HG03575 (cell line): ENCODE data around the gene ARHGAP27.
"Not testable (repeated sequence)": the region's sequence is repeated elsewhere in the genome, so short reads cannot be mapped to it uniquely, and the experiment has no call there.

Experiments used
- ATAC-seq: cut with Tn5 transposase; IDR thresholded peaks from one replicate; pipeline ENCODE4 v1.9.1; 2021; ENCODE audit not compliant: unreplicated experiment, insufficient number of reproducible peaks, low FRiP score; ENCODE audit errors: extremely low read depth

ARHGAP27 gene, protein sequence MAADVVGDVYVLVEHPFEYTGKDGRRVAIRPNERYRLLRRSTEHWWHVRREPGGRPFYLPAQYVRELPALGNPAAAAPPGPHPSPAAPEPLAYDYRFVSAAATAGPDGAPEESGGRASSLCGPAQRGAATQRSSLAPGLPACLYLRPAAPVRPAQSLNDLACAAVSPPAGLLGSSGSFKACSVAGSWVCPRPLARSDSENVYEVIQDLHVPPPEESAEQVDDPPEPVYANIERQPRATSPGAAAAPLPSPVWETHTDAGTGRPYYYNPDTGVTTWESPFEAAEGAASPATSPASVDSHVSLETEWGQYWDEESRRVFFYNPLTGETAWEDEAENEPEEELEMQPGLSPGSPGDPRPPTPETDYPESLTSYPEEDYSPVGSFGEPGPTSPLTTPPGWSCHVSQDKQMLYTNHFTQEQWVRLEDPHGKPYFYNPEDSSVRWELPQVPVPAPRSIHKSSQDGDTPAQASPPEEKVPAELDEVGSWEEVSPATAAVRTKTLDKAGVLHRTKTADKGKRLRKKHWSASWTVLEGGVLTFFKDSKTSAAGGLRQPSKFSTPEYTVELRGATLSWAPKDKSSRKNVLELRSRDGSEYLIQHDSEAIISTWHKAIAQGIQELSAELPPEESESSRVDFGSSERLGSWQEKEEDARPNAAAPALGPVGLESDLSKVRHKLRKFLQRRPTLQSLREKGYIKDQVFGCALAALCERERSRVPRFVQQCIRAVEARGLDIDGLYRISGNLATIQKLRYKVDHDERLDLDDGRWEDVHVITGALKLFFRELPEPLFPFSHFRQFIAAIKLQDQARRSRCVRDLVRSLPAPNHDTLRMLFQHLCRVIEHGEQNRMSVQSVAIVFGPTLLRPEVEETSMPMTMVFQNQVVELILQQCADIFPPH

DNA sequence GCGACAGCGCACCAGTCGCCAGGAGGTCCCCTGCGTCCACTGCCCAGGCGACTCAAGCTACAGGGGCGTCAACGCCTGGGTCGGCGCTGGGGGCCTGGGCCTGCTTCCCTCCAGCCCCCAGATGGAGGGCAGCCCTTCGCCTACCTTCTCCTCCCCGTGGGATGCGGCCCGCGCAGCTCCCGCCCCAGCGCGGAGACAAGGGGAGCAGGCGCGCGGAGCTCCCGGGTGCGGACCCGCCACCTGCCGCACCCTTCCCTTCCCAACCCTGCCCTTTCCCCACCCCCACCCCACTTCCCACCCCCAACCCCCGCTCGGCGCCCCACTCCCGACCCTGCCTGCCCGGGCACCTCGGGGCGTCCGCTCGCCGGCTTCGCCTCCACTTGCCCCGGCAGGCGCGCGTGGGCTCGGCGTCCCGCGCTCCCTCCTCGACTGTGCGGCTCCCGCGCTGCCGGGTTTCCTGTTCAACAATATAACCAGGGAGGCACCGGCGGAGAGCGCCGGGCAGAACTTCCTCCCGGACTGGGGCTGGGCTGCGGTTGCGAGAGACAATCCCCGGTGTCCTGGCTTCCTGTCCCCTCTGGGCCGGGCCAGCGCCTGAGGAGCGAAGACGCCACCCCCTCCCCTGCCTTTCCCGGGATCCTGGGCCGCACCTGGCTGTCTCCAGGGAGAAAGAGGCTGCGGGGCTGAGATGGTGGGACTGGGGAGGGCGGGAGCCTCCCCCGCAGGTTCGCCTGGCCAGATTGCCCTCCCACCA lies at the start of gene ARHGAP27:
Gene ARHGAP27 (minus strand): TSS at position 466 of the 754 bp plus-strand sequence. CDS start 2,591 bp downstream, outside the sequence.
- no peak for ATAC-seq

DNA sequence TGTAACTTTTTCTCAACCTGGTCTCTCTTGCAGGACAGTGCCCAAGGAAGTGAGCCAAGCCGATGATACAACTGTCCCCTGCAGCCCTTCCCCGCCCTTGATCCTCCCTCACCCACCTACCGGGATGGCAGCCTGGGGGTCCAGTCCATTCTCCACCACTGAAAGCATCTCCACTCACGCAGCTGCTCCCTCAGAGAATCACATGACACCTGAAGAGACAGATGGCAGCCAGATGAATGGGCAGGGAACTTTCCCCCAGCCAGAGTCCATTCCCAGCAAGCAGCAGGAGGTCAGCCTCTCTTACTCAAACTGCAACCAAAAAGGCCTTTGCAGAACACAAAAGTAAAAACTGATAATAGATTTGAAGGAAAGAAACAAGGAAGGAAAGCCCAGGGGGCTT lies 49.6 kb upstream of the ARHGAP27 start:
- not testable (repeated sequence) for ATAC-seq

DNA sequence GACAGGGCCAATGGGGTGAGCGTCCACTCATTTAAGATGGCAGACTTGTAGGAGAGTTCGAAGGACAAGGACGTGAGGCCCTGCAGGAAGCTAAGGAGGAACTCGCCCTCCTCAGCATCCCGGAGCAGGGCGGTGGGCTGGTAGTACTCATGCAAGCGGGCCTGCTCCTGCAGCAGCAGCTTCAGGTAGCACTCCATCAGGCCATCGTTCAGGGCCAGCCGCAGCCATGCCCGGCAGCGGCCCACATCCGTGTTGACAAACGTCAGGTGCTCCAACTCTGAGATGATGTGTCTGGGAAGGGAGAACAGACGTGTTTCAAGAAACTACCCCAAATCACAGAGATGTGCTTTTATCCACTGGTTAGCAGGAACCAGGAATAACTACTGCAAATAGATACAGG lies 42.8 kb upstream of the ARHGAP27 start:
- ATAC-seq = not testable (repeated sequence)

DNA sequence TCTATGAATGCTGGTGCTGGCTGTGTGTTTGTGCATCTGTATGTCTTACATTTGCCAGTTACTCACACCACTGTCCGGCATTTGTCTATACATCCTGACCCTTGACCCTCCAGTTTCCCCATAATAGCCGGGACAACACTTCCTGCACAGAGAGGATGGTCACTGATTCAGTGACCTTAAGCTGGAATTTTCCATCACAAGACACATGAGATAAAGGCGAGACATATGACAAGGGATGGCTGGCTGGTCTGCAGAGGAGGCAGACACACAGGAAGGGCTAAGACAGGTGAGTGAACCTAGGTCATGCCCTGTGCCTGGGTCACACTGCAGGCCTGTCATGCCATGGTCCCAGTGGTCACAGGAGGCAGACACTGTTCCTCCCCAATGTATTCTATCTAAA lies 39.6 kb upstream of the ARHGAP27 start:
- ATAC-seq = not testable (repeated sequence)

DNA sequence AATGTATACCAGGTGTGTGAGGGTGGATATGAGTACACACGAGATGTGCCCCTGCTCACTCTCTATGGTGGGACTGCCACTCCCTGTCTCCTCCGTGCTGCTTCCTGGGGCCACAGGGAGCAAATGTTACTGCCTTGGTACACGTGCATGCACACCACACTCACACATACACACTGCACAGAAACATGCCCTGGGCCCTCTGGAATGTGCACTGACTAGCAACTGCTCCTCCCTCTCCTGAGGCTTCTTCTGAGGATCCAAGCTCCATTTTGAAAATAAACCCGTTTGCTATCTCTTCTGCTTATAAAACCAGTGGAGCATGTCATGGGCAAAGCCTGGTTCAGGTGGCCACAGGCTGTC lies 36.5 kb upstream of the ARHGAP27 start:
- not testable (repeated sequence) for ATAC-seq

DNA sequence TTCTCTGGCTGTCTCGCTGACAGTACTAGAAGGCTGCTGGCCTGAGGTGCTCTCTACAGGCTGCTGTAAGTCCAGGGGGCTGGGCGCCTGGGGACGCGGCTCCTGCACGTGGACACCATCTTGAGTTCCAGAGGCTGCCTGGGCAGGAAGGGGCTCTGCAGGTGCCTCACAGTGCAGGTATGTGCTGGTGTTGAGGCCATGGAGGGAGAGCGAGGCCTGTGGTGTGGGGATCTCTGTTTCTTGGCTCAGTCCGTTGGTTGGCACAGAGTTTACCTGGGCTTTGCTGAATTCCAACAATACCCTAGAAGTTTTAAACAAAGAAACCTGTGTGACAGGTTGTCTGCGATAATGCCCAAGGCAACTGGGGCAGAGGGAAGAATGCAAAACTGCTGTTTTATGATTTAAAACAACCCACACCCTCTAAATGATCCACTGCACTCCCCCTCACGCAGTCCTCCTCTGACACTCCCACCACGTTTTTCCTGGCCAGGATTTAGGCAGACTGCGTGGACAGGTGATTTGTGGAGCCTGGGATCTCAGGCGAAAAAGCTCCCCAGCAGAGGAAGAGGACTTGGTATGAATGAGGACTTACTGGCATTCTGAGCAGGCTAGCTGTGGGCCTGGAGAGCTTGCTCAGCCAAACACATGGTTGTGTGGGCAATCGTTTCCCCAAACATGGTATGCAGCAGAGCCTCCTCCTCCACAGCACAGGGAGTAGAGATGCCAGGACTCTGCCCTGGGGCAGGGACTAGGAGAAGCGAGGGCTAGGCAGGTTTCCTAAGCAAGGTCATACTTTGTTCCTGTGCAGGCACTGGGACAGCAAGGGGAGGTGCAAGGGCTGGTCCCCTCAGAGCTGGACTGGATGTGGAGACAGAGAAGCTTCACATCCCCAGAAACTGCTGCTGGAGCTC lies 35.9 kb upstream of the ARHGAP27 start:
- not testable (repeated sequence) for ATAC-seq

DNA sequence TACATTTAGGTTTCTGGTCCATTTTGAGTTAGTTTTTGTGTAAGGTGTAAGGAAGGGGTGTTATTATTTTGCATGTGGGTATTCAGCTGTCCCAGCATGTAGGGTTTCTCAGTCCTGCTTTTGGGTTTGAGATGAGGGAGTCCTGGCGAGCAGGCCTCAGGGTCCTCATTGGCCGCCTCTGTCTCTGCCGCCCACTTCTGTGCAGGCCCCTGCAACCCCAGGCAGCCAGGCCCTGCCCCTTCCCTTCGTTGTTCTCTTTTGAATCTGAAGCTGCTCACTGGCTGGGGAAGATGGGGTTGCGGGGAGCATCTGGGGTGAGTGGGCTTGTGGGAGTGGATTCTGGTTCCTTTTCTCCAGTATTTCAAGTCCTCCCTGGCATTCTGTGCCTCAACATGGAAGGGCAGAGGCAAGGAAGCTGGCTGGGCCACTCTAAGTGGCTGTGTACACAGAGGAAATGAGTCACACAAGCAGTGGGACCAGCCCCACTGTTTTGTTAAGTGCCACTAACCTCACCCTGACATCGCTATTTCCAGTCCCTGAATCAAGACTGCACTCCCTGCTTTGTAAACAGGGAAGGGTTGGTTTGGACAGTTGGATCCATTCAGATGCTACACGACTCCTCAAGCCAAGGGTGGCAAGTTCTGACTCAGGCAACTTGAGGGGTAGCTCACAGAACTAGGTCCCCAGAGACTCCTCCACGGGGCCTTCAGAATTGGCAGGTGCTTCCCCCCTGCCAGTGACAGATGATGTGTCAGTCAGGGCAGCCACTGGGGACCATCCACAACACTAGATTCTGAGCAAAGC lies 29.1 kb upstream of the ARHGAP27 start:
- not testable (repeated sequence) for ATAC-seq

DNA sequence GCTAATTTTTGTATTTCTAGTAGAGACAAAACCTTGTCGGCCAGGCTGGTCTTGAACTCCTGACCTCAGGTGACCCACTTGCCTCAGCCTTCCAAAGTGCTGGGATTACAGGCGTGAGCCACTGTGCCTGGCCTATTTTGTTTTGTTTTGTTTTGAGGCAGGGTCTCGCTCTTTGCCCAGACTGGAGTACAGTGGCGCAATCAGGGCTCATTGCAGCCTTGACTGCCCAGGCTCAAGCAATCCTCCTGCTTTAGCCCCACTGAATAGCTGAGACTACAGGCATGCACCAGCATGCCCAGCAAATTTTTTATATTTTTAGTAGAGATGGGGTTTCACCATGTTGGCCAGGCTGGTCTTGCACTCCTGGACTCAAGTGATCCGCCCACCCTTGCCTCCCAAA lies 27.8 kb upstream of the ARHGAP27 start:
- not testable (repeated sequence) for ATAC-seq

DNA sequence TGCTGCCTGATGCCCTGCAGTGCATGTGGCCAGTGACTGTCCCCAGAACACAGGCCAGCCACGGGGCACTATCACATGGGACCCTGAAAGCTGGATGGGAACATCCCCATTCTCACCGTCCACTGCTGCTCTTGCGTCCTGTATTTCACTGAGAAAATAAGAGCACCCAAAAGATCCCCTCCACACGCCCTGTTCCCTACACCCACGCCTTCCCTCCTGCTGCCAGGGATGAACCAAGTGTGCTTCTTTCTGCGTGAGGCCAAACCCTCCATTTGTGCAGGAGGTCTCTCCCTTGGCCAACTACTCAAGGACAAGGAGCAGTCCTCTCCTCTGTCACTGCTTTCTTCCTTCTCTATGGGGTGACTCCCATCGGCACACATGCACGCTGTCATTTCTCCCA lies 21.7 kb upstream of the ARHGAP27 start:
- ATAC-seq = not testable (repeated sequence)

DNA sequence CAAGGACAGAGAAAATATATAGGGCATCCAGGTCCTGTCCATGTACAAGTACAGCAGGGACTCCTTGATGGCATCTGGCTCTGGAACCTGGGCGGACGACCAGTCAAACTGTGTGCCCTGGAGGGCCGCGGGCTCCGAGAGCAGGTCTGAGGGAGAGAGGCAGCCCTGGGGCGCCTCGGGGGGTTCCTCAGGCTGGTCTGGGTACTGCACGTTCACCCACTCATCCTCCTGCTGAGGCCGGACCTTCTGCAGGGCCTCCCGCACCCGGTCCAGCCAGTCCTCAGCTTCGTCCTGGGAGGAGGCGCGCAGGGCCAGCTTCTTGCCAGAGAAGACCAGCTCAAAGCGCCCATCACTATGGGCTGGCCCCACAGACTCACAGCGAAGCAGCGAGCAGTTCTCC lies 21.1 kb upstream of the ARHGAP27 start:
- not testable (repeated sequence) for ATAC-seq

DNA sequence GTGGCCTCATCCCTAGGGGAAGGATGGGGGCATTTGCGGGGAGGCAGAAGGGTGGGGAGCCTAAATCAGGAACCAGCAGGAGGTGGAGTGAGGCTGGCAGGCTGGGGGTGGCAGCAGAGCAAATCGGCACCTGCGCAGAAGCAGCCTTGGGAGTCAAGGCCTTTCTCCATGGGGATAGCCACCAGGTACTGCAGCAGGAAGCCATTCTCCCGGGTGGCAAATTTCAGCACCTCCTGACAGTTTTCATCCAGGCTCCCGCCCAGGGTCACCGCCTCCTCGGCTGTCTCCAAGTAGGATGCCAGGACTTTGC lies 20.5 kb upstream of the ARHGAP27 start:
- not testable (repeated sequence) for ATAC-seq

DNA sequence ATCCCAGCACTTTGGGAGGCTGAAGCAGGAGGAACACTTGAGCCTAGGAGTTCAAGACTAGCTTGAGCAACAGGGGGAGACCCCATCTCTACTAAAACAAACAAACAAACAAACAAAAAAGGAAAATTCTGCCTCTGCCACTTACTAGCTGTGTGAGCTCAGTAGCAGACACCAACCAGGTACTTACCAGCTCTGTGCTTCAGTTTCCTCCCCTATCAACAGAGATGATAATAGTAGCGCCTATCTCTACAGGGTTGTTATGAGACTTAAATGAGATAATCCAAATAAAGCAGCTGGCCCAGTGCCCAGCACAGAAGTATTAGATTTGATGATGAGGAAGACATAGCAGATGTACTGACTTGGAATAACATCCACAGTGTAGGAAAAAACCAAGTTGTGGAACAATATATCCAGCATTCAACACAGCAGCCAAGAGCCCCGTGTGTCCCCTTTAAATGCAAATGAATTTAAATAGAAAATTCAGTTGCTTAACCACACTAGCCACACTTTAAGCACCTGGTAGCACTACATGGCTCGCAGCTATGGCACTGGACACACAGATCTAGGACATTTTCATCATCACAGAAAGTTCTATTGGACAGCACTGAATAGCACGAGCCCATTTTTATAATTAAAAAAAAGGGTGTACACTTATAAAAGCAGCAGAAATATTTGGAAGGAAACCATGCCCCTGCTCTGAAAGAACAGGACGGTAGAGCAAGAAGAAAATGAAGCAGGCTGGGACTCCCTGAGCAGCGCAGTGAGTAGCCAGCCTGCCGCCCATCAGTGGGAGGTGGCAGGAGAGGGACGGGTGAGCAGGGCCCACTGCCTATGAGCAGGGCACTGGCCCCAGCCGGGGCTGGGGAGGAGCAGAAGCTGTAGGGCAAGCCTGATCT lies 19.9 kb upstream of the ARHGAP27 start:
- ATAC-seq = not testable (repeated sequence)

DNA sequence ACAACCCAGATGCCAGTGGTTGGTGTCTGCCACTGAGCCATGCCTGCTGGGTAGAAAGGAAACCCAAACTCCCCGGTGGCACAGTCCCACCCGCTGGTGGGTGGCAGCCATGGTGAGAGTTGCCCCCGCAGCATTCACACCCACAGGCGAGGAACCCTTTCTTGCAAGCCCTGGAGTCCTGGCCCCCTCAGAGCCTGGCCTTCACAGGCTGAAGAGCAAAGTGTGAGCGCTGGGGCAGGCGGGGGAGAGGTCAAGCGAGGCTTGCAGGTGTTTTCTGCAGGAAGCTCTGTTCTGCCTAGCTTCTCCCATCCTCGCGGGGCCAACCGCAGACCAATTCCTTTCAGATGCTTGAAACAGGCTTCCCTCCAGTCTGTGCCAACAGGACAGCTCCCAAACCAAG lies 19.0 kb upstream of the ARHGAP27 start:
- not testable (repeated sequence) for ATAC-seq

DNA sequence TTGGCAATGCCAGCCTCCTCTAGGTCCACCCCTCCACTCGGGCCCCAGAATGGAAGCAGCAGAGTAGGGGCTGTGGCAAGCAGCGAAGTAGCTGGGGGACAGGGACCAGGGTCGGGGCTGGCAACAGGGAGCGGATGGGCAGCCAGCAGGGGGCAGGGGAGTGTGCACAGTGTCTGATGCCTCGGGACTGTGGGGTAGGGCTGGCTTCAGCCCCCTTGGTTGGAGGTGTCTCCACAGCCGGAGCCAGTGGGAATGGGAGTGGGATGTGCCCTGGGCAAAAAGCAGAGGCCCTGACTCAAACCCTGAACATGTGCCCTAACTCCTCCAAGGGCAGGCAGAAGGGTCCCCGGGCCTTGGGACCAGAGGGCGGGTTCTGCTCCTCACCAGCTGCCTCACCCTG lies 18.5 kb upstream of the ARHGAP27 start:
- no peak for ATAC-seq

DNA sequence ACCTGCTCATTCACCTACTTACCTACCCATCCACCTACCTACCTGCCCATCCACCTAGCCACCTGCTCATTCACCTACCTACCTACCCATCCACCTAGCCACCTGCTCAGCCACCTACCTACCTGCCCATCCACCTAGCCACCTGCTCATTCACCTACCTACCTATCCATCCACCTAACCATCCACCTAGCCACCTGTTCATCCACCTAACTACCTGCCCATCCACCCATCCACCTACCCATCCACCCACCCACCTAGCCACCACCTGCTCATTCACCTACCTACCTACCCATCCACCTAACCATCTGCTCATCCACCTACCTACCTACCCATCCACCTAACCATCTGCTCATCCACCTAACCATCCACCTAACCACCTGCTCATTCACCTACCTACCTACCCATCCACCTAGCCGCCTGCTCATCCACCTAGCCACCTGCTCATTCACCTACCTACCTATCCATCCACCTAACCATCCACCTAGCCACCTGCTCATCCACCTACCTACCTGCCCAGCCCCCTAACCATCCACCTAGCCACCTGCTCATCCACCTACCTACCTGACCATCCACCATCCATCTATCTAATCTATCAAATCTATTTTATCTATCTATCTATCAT lies 17.1 kb upstream of the ARHGAP27 start:
- not testable (repeated sequence) for ATAC-seq

DNA sequence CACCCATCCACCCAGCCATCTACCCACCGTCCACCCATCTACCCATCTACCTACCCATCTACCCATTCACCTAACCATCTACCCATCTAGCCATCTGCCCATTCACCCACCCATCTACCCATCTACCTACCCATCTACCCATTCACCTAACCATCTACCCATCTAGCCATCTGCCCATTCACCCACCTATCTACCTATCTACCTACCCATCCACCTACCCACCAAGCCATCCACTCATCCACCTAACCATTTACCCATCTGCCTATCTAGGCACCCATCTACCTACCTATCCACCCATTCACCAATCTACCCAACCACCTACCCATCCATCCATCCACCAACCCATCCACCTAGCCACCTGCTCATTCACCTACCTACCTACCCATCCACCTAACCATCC lies 16.6 kb upstream of the ARHGAP27 start:
- not testable (repeated sequence) for ATAC-seq
